ENCODE results near the gene FURIN.
"Not testable (repeated sequence)": the region's sequence is repeated elsewhere in the genome, so short reads cannot be mapped to it uniquely, and the experiment has no call there.

The FURIN gene

GRCh38 chr15:90868261-90868689, at the start of gene FURIN:
Gene FURIN (plus strand): TSS chr15:90868588. CDS start chr15:90875741, 7,153 bp downstream.
- DNase-seq, result peak; percentile 89

- no peak for DNase-seq
Measured at GRCh38 chr15:90819390-90819789, 49.0 kb upstream of the FURIN start.

- DNase-seq, result no peak
Measured at GRCh38 chr15:90819850-90820249, 48.5 kb upstream of the FURIN start.

DNA sequence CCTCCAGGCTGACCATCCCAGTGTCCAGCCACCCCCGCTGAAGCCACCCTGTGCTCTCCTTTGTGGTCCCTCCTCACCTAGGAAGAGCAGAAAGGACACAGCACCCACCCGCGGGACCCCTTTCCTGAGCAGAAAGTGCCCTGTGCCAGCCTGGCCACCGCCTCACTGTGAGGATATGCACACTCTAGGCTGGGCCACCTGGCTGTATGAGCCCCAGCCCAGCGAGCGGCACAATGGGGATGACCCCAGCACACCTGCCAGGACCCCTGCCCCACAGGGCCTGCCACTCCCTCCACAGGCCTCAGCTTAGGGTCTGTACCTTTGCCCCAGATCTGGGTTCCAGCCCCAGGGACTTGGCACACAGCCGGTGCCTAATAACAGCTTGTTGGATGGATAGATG, 47.9 kb upstream of the FURIN start:
- no peak for DNase-seq

DNA sequence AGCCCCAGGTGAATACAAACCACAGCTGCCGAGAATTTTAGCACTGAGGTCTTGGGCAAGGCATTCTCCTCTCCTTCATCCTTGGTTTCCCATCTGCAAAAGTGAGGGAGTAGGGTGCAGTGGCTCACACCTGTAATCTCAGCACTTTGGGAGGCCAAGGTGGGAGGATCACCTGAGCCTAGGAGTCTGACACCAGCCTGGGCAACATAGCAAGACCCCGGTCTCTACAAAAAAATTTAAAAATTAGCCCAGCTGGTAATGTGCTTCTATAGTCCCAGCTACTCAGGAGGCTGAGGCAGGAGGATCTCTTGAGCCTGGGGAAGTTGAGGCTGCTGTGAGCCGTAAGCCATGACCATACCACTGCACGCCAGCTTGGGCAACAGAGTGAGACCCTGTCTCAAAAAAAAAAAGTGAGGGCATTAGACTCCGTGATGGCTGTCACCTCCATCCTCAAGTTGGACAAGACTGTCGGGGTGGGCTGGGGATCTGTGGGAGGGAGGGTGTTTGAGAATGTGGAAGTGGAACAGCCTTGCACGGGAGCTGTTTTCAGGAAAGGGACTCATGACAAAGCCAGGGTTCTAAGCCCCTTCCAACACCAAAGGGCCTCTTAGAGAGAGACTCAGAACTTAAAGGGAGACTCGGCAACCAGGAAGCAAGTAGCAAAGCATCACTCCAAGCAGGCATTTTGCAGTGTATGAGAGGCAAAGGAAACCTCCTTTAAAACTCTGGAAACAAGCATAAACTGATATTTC, 46.0 kb upstream of the FURIN start:
- no peak for DNase-seq

DNA sequence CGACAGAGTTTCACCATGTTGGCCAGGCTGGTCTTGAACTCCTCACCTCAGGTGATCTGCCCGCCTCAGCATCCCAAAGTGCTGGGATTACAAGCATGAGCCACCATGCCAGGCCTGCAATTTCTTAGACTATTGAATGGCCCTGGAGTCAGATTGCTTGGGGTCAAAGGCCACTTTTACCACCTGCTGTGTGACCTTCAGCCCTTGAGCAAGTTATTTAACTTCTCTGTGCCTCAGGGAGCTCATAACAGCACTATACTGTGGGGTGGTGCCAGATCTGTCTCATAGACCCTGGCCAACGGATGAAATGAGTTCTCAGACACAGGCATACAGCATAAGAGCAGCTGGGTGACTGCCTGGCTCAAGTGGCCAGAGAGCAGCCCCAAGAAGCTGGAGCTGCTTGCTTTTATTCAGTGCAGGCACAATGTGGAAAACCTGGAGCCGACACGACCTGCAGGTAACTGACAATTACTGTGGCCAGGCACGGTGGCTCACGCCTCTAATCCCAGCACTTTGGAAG, 44.9 kb upstream of the FURIN start:
- no peak for DNase-seq

- not testable (repeated sequence) for DNase-seq
Measured at GRCh38 chr15:90825115-90825899, 43.1 kb upstream of the FURIN start.

- DNase-seq, result not testable (repeated sequence)
Measured at GRCh38 chr15:90826206-90826885, 42.0 kb upstream of the FURIN start.

GRCh38 chr15:90826886-90827435, 41.4 kb upstream of the FURIN start:
- no peak for DNase-seq

- no peak for DNase-seq
Measured at GRCh38 chr15:90828111-90828510, 40.3 kb upstream of the FURIN start.

GRCh38 chr15:90829126-90829525, 39.3 kb upstream of the FURIN start:
- no peak for DNase-seq

- no peak for DNase-seq
Measured at GRCh38 chr15:90829942-90830440, 38.4 kb upstream of the FURIN start.

GRCh38 chr15:90834626-90835025, 33.8 kb upstream of the FURIN start:
- no peak for DNase-seq

- peak; percentile 78 for DNase-seq
Measured at GRCh38 chr15:90836296-90836871, 32.0 kb upstream of the FURIN start.

DNA sequence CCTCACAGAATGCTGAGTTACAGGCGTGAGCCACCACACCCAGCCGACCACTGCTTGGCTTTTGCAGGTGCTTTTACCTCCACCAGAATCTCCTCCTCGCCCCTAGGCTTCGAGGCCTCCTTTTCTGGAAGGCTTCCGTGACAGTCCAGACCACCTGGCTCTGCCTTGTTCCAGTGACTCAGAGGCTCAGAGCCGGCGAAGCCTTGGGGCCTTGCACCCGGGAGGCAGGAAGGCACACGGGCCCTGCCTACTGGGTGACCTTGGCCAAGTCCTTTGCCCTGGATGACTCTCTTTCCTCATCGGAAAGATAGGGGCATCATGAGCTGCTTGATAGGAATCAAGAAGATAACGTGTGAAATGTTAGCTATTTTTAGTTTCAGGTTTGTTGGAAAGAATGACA, 31.3 kb upstream of the FURIN start:
- no peak for DNase-seq

- DNase-seq, result no peak
Measured at GRCh38 chr15:90838139-90838538, 30.2 kb upstream of the FURIN start.

DNA sequence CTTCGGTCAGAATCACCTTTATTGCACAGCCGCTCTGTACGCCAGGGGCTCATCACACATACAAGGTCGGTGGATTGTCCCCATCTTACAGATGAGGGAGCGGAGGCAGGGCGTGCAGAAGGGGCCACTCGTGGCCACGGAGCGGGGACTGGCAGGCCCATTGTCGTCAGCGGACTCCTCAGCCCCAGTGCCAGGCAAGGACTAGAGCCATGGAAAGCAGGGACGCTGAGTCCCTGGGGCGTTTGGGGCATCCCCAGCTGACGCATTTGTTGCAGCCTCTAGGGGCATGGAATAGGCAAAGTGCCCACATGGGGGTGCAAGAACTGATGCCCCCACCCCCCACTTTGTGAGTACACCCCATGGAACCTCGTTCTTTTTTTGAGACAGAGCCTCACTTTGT, 29.8 kb upstream of the FURIN start:
- DNase-seq, result no peak

DNA sequence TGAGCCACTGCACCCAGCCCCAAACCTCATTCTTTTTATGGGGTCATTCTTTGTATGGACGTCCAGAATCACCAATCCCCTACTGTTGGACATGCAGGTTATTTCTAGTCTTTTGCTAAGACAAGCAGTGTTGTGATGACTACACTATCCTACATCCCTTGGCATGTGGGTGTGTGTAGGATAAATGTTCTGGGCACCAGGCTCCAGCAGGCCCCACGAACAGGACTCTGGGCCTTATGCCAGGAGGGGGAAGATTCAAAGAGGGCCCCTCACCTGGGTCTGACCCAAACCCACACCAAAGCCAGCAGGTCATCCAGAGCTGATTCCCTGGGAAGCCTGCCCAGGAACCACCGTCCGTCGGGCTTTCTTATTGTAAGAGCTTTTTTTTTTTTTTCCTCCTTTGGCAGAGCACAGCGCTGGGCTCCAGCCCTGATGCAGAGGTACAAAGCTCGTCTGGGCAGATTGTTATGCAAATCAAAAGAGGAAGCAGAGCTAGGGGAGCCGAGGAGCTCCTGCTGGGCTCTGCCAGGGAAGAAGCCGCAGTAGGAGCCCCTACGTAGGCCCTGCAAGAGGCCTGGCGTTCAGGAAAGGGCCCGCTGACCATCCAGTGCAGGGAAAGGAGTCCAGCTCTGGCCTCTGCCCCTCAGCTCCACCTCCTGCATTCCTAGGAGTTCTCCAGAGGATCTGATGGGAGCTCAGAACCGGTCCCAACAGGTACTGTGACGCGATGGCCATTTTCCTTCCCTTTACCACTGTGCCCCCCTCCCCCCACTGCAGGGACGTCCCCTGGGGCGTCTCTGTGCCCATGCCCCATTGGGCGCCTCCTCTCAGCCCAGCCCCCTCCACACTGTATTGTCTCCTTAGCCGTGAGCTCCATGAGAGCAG, 29.0 kb upstream of the FURIN start:
- peak; percentile 85 for DNase-seq

- no peak for DNase-seq
Measured at GRCh38 chr15:90840157-90840855, 28.1 kb upstream of the FURIN start.

- no peak for DNase-seq
Measured at GRCh38 chr15:90840954-90841353, 27.4 kb upstream of the FURIN start.

DNA sequence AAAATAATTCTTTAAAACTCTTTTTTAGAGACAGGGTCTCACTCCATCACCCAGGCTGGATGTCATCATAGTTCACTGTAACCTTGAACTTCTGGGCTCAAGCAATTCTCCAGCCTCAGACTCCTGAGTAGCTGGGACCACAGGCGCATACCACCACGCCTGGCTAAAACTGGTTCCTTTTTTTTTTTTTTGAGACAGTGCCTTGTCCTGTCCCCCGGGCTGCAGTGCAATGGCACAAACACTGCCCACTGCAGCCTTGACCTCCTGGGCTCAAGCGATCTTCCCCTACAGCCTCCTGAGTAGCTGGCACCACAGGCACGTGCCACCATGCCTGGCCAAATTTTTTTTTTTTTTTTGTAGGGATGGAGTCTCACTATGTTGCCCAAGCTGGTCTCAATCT, 23.7 kb upstream of the FURIN start:
- DNase-seq, result no peak

Data from islet precursor cell (in vitro differentiated cells).